ENCODE results near the gene APOBEC3B.
A peak's percentile ranks its signal among the peaks of the same experiment; 100 is the strongest.
"Not testable (repeated sequence)": the region's sequence is repeated elsewhere in the genome, so short reads cannot be mapped to it uniquely, and the experiment has no call there.

APOBEC3B gene

DNA sequence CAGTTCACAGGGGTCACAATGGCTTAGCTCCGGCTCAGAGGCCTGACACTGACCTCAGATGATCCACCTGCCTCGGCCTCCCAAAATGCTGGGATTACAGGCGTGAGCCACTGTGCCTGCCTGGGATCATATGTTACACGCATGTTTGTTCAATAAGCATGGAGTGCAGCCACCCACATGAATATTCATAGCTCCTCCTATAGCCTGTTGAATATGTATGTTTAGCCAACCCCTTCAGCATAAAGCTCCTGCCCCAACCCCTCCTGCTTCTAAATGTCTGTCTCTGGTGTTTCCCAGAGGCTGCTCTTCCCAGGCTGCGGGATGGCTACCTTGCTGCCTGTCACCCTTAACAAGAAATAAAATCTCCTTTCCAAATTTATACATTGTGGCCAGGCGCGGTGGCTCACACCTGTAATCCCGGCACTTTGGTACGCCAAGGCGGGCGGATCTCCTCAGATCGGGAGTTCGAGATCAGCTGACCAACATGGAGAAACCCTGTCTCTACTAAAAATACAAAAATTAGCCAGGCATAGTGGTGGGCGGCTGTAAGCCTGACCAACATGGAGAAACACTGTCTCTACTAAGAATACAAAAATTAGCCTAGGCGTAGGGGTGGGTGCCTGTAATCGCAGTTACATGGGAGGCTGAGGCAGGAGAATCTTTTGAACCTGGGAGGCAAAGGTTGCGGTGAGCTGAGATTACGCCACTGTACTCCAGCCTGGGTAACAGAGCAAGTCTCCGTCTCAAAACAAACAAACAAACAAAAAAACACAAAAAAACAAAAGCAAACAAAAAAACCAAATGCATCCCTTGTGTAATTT is 57.4 kb downstream of the APOBEC3B start:
- Histone ChIP-seq H3K9ac (ENCODE audit: low read length in 2 of 2) (no peak overlapping the region), H3K4me1 (ENCODE audit: control insufficient read depth, insufficient read depth, low read length) (no peaks in the 10 kb centered on the region), H3K27me3 (ENCODE audit: control insufficient read depth in 1 of 2, insufficient read depth in 2 of 2, low read length in 2 of 2) (no peaks in the 10 kb centered on the region), H3K4me3 (ENCODE audit: low read length in 2 of 2) (no peak overlapping the region), H3K36me3 (ENCODE audit: control insufficient read depth in 2 of 2, insufficient read depth in 2 of 2, low read length in 2 of 2) (peaks cover 0 to 3% of the 10 kb centered on the region in 2 donors), H3K9me3 (ENCODE audit: control insufficient read depth in 2 of 2, low read length in 2 of 2) (no peaks in the 10 kb centered on the region), H3K27ac (ENCODE audit: low read length) (no peak overlapping the region)

DNA sequence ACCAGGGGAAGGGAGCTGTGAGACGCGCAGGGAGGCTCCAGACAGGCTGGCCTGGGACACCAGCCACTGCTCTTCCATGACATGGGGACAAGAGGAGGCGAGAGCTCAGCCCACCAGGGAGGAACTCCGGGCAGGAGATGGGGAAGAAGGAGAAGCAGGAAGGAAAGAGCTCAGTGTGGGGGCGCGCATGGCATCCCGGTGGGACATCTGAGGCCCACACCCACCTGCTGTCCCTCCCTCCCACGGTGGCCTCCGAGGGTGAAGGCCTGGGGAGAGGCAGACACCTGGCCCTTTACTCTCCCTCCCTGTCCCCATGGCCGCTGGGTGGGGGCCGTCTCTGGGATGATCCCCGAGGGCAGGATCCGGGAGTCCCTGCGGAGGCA is 58.0 kb downstream of the APOBEC3B start:
- peak overlapping the region in 1 of 2 donors; percentile 75 for H3K4me3 ChIP-seq (ENCODE audit: low read length in 2 of 2)
- H3K9me3 ChIP-seq (ENCODE audit: control insufficient read depth in 2 of 2, low read length in 2 of 2); H3K4me1 ChIP-seq (ENCODE audit: control insufficient read depth, insufficient read depth, low read length); H3K27me3 ChIP-seq (ENCODE audit: control insufficient read depth in 1 of 2, insufficient read depth in 2 of 2, low read length in 2 of 2); H3K36me3 ChIP-seq (ENCODE audit: control insufficient read depth in 2 of 2, insufficient read depth in 2 of 2, low read length in 2 of 2); H3K27ac ChIP-seq (ENCODE audit: low read length): not testable (repeated sequence)
- H3K9ac ChIP-seq (ENCODE audit: low read length in 2 of 2) = peak overlapping the region in 1 of 2 donors; percentile 73

DNA sequence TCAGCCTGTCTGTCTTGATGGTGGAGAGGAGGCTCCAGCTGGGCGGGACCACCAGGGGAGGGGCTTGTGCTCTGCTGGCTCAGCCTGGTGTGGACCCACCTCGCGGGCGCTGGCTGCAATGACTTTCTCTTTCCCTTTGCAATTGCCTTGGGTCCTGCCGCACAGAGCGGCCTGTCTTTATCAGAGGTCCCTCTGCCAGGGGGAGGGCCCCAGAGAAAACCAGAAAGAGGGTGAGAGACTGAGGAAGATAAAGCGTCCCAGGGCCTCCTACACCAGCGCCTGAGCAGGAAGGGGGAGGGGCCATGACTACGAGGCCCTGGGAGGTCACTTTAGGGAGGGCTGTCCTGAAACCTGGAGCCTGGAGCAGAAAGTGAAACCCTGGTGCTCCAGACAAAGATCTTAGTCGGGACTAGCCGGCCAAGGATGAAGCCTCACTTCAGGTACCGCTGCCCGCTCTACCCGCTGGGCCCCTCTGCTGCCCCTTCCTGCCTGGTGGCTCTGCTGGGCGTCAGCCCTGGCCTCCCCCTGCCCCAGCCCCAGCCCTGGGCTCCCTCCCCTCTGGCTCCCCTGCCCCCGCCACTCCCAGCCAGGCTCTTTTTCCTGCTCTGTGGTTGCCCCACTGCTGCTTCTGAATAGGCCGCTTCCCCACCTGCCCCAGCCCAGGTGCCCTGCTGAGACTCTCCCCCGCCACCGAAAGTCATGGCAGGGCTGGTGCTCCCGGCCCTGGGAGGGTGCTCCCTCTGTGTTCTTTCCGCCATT is 58.6 kb downstream of the APOBEC3B start, which contains the start of gene APOBEC3F:
Gene APOBEC3F, plus strand, starts transcription at position 327 of the 759 bp plus-strand sequence. Its CDS starts 97 bp downstream, at position 424.
- not testable (repeated sequence) for H3K9me3 ChIP-seq (ENCODE audit: control insufficient read depth in 2 of 2, low read length in 2 of 2); H3K27me3 ChIP-seq (ENCODE audit: control insufficient read depth in 1 of 2, insufficient read depth in 2 of 2, low read length in 2 of 2); H3K36me3 ChIP-seq (ENCODE audit: control insufficient read depth in 2 of 2, insufficient read depth in 2 of 2, low read length in 2 of 2); H3K4me1 ChIP-seq (ENCODE audit: control insufficient read depth, insufficient read depth, low read length)
- Histone ChIP-seq H3K27ac (ENCODE audit: low read length) (peak within 1 kb of the TSS; percentile 55), H3K4me3 (ENCODE audit: low read length in 2 of 2) (peak within 1 kb of the TSS; percentile 75 to 77), H3K9ac (ENCODE audit: low read length in 2 of 2) (peak within 1 kb of the TSS; percentile 66 to 73)

DNA sequence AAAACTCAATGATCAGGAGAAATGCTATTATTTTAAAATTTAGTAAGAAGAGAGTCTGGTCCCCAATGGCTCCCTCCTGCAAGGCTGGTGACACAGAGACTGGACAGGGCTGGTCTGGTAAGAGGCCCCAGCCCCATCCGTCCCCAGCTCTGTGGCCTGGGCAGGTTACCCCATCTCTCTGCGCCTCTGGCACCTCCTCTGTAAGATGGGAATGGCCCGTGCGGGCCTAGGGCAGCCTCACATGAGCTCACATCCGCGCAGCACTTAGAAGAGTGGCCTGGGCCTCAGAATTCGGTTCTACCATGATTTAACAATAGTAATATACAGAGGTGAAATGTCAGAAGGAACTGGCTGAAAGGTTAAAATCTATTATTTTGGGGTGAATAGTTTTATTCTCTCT is 59.8 kb downstream of the APOBEC3B start:
- no peak overlapping the region for H3K27ac ChIP-seq (ENCODE audit: low read length)
- H3K36me3 ChIP-seq (ENCODE audit: control insufficient read depth in 2 of 2, insufficient read depth in 2 of 2, low read length in 2 of 2) = peaks cover 0 to 3% of the 10 kb centered on the region in 2 donors
- H3K27me3 ChIP-seq (ENCODE audit: control insufficient read depth in 1 of 2, insufficient read depth in 2 of 2, low read length in 2 of 2) = no peaks in the 10 kb centered on the region
- H3K9me3 ChIP-seq (ENCODE audit: control insufficient read depth in 2 of 2, low read length in 2 of 2) = no peaks in the 10 kb centered on the region
- no peak overlapping the region for H3K9ac ChIP-seq (ENCODE audit: low read length in 2 of 2)
- H3K4me1 ChIP-seq (ENCODE audit: control insufficient read depth, insufficient read depth, low read length) = no peaks in the 10 kb centered on the region
- peak overlapping the region in 1 of 2 donors; percentile 3 for H3K4me3 ChIP-seq (ENCODE audit: low read length in 2 of 2)
